H1 (cell line): ENCODE results near the gene SLC24A5. TPM values are rescaled to one million over a fixed set of nuclear protein-coding genes. Genes with fewer than 3 reads are reported as not detected.

Experiments
- GTF2F1 ChIP-seq: IDR thresholded peaks from 2 replicates; pipeline ENCODE4 v1.6.1; 2012; ENCODE audit warnings: low read depth, low read length, improper control_type of control experiment, borderline replicate concordance
- POU5F1 ChIP-seq: IDR thresholded peaks from 2 replicates; pipeline ENCODE4 v1.6.1; 2011; ENCODE audit warnings: low read depth, mild to moderate bottlenecking, low read length, moderate library complexity
- SRF ChIP-seq: IDR thresholded peaks from 2 replicates; pipeline ENCODE4 v1.6.1; 2011; ENCODE audit warnings: mild to moderate bottlenecking, low read depth, low read length, moderate library complexity
- polyA plus RNA-seq, 7 experiments: library from polyadenylated mRNA; depleted of rRNA in 3 of 7; stranded (reverse) in 5 of 7; unstranded in 2 of 7; fragments of >200 nt in 5 of 7; fragments of 200-250 nt in 2 of 7; gene quantifications; 1 replicate in 5 of 7; 2 replicates in 1 of 7; 4 replicates in 1 of 7; pipeline versions ENCODE4 v1.2.1 to v1.2.3, GENCODE V29; 2011 to 2013; ENCODE audit warnings: missing spikeins in 2 of 7, mixed read lengths in 2 of 7
- total RNA-seq: library from RNA; stranded (reverse); fragmentation: NEBNext Ultra II Directional; extraction: Animal tissue kit (Norgen Biotek cat#: 25700); gene quantifications from 2 replicates; pipeline ENCODE4 v1.2.1, GENCODE V29; 2021

The SLC24A5 gene
- total and polyA plus RNA-seq, 2 of the 8 experiments (the other 6 are each of a cell fraction or from before 2014, with no cell fraction given), result not detected

GRCh38 chr15:48085591-48085930, 35.2 kb upstream of the SLC24A5 start (continued):
- TF ChIP-seq POU5F1, result no peak
- no peak for TF ChIP-seq SRF
- no peak for TF ChIP-seq GTF2F1
